ENCODE measurements around the gene XRN2. TPM values are rescaled to one million over a fixed set of nuclear protein-coding genes. Genes with fewer than 3 reads are reported as not detected.

Gene XRN2
- polyA plus RNA-seq (2011; rRNA removed) (151 and 192 TPM in 2 replicates), polyA plus RNA-seq (2017; fragmentation: RNase III; extraction: RNeasy Plus Mini Kit Qiagen cat#74134 plus additional on column Dnase treatment) (123 to 125 TPM (median 125 TPM) in 3 replicates), polyA minus RNA-seq (2011; rRNA and poly(A)+ RNA removed) (60.3 and 64.8 TPM in 2 replicates)
- polyA plus RNA-seq (2012; cell fraction: cytosol; rRNA removed) = 52.7 and 53.2 TPM in 2 replicates
- polyA plus RNA-seq (2012; cell fraction: nucleus; rRNA removed) = 43.1 and 56.8 TPM in 2 replicates

- Histone ChIP-seq H3K4me3 (peak within 1 kb of the TSS; percentile 95), H3K4me2 (peak within 1 kb of the TSS; percentile 94), H3K4me1 (peaks cover 14% of the 10 kb centered on the region; the same call in 2 of the 3 replicates), H3K9me3 (no peaks in the 10 kb centered on the region), H3K27ac (peak within 1 kb of the TSS; percentile 97 to 98)
- WGBS (ENCODE audit: missing lambda C conversion rate) = under 1% methylated on average over 29 of the region's 87 CpGs
- DNase-seq (ENCODE audit: low read depth in 1 of 2, low spot score in 1 of 2) = peak; percentile 85 to 97
- POLR2A ChIA-PET = interaction anchor here (0.5 to 2.2 kb wide), 25 partner anchors 9 to 1078 kb away, joined by 3 to 14 read pairs (median 4); partner anchors contain the start of gene KIZ
- CTCF ChIA-PET = interaction anchor here (0.6 to 1.9 kb wide), 5 partner anchors 28 to 202 kb away, joined by 3 to 5 read pairs (median 3); no protein-coding TSS in a partner anchor
- peak; percentile 97 for ATAC-seq
- peak; percentile 59 for FAIRE-seq
- TF ChIP-seq SMC3 (IDR thresholded peaks at IDR 0.05) = no peak
- no peak for TF ChIP-seq ZSCAN20 (CRISPR knock-in tag; IDR thresholded peaks at IDR 0.05)
- TF ChIP-seq MAFK (IDR thresholded peaks at IDR 0.05; ENCODE audit: partially characterized antibody) = peak; percentile 44
- TF ChIP-seq CTCF (IDR thresholded peaks at IDR 0.05) = no peak
- no peak for TF ChIP-seq CBX8 (IDR thresholded peaks at IDR 0.05)
- TF ChIP-seq TFCP2L1 (CRISPR knock-in tag; IDR thresholded peaks at IDR 0.05) = no peak
- no peak for TF ChIP-seq EHMT2 (IDR thresholded peaks at IDR 0.05; ENCODE audit: low read depth)
- no peak for TF ChIP-seq MAZ (IDR thresholded peaks at IDR 0.05; ENCODE audit: borderline replicate concordance, low read depth, low read length)
- TF ChIP-seq POLR2AphosphoS2 (conservative IDR thresholded peaks at IDR 0.05; ENCODE audit: low read length) = no peak
- TF ChIP-seq KDM5A (IDR thresholded peaks at IDR 0.05) = no peak
- TF ChIP-seq E2F6 (IDR thresholded peaks at IDR 0.05; ENCODE audit: borderline replicate concordance, low read depth) = peak; percentile 80
- no peak for TF ChIP-seq HEYL (CRISPR knock-in tag; IDR thresholded peaks at IDR 0.05)
- peak; percentile 99 for TF ChIP-seq PHF8 (IDR thresholded peaks at IDR 0.05; ENCODE audit: borderline replicate concordance, low read depth)
- TF ChIP-seq TP53 (CRISPR knock-in tag; IDR thresholded peaks at IDR 0.05) = no peak
- no peak for TF ChIP-seq RAD21 (conservative IDR thresholded peaks at IDR 0.05 in 1 of 2, IDR thresholded peaks at IDR 0.05 in 1 of 2)
- TF ChIP-seq HES2 (IDR thresholded peaks at IDR 0.05) = no peak
- TF ChIP-seq CEBPB (IDR thresholded peaks at IDR 0.05) = peak; percentile 84 to 95; a peak in 3 of 4 replicates
- peak; percentile 38; the same call in 1 of the 2 replicates for TF ChIP-seq NPAS2 (CRISPR knock-in tag; IDR thresholded peaks at IDR 0.05; ENCODE audit: borderline replicate concordance)
- TF ChIP-seq RARB (CRISPR knock-in tag; IDR thresholded peaks at IDR 0.05) = no peak
- TF ChIP-seq BCL3 (IDR thresholded peaks at IDR 0.05) = peak; percentile 84
- TF ChIP-seq CHD4 (IDR thresholded peaks at IDR 0.05; ENCODE audit: borderline replicate concordance) = no peak
- TF ChIP-seq RCOR1 (IDR thresholded peaks at IDR 0.05; ENCODE audit: low read depth, low read length) = no peak
- TF ChIP-seq EP300 (IDR thresholded peaks at IDR 0.05) = no peak
- no peak for TF ChIP-seq SREBF2 (IDR thresholded peaks at IDR 0.05)
- TF ChIP-seq KDM1A (IDR thresholded peaks at IDR 0.05; ENCODE audit: low read depth) = no peak
- no peak for TF ChIP-seq FOSB (CRISPR knock-in tag; IDR thresholded peaks at IDR 0.05)
- TF ChIP-seq JUN (IDR thresholded peaks at IDR 0.05) = peak; percentile 88 to 98
- 0 out of 2 replicates have a peak, but pooled peaks have one; percentile 32 for TF ChIP-seq PBX3 (IDR thresholded peaks at IDR 0.05)
- TF ChIP-seq HMGXB4 (CRISPR knock-in tag; IDR thresholded peaks at IDR 0.05; ENCODE audit: borderline replicate concordance) = peak; percentile 94
- TF ChIP-seq FOSL2 (IDR thresholded peaks at IDR 0.05) = no peak
- TF ChIP-seq FOSL2 (CRISPR knock-in tag; IDR thresholded peaks at IDR 0.05) = peak; percentile 69
- TF ChIP-seq HOXB5 (CRISPR knock-in tag; IDR thresholded peaks at IDR 0.05) = 0 out of 2 replicates have a peak, but pooled peaks have one; percentile 58
- TF ChIP-seq POLR2A (IDR thresholded peaks at IDR 0.05; ENCODE audit: low read length) = peak; percentile 95
- peak; percentile 99 for TF ChIP-seq MAX (IDR thresholded peaks at IDR 0.05)
Measured at GRCh38 chr20:21303061-21303871, at the start of gene XRN2. XRN2 (plus strand) TSS chr20:21303331; CDS start chr20:21303399, 68 bp downstream.

Data from A549 (cell line).